Vagina (tissue), 2 donors: ENCODE measurements around the gene SYNE1.

ENCODE experiments used
- POLR2A ChIP-seq, 2 donors: fragments of 450-650 bp; IDR thresholded peaks; one replicate each; pipeline ENCODE4 v1.6.1; 2017; ENCODE audit warnings: antibody characterized with exemption in 2 of 2, mild to moderate bottlenecking in 2 of 2, moderate library complexity in 2 of 2
- TF ChIP-seq, protein P1 (sequence below), 3 experiments: fragments of 450-650 bp in 2 of 3; fragments of 200-600 bp in 1 of 3; sonication (generic) in 1 of 3; IDR thresholded peaks; one replicate each; pipeline ENCODE4 v1.5.1; 2017 to 2019; ENCODE audit warnings: antibody characterized with exemption in 3 of 3, mild to moderate bottlenecking in 2 of 3, moderate library complexity in 2 of 3

- TF ChIP-seq, protein P1, sequence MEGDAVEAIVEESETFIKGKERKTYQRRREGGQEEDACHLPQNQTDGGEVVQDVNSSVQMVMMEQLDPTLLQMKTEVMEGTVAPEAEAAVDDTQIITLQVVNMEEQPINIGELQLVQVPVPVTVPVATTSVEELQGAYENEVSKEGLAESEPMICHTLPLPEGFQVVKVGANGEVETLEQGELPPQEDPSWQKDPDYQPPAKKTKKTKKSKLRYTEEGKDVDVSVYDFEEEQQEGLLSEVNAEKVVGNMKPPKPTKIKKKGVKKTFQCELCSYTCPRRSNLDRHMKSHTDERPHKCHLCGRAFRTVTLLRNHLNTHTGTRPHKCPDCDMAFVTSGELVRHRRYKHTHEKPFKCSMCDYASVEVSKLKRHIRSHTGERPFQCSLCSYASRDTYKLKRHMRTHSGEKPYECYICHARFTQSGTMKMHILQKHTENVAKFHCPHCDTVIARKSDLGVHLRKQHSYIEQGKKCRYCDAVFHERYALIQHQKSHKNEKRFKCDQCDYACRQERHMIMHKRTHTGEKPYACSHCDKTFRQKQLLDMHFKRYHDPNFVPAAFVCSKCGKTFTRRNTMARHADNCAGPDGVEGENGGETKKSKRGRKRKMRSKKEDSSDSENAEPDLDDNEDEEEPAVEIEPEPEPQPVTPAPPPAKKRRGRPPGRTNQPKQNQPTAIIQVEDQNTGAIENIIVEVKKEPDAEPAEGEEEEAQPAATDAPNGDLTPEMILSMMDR (IDR thresholded peaks at IDR 0.05) = no peak
- TF ChIP-seq POLR2A (IDR thresholded peaks at IDR 0.05) = no peak
These were observed 285.4 kb downstream of the SYNE1 start for GRCh38 chr6:152351742-152352141.
